K562 (cell line): ENCODE measurements around the gene ZSWIM1. TPM values are rescaled to one million over a fixed set of nuclear protein-coding genes. Genes with fewer than 3 reads are reported as not detected.

Experiments
- CEBPG ChIP-seq, 3 experiments: fragments of 200-800 bp in 1 of 3; sonication (Bioruptor generic) in 1 of 3; sonication (generic) in 1 of 3; formaldehyde crosslinking in 1 of 3; IDR thresholded peaks in 2 of 3; conservative IDR thresholded peaks in 1 of 3; 2 replicates each; pipeline versions ENCODE4 v1.6.1 to v1.8.0; 2016 to 2022; ENCODE audit warnings: missing compliant biosample characterization in 2 of 3, missing genetic modification characterization in 2 of 3, mild to moderate bottlenecking in 1 of 3, missing genetic modification reagents in 1 of 3
- FOXO4 ChIP-seq: fragments of 450-650 bp; formaldehyde crosslinking; IDR thresholded peaks from 2 replicates; pipeline ENCODE4 v1.4.0; 2020; ENCODE audit warnings: mild to moderate bottlenecking, moderate library complexity
- KAT7 ChIP-seq: sonication (generic); formaldehyde crosslinking; IDR thresholded peaks from 2 replicates; pipeline ENCODE4 v1.8.0; 2022; ENCODE audit warnings: missing genetic modification reagents, mild to moderate bottlenecking, borderline replicate concordance
- NFE2L1 ChIP-seq: fragments of 450-650 bp; IDR thresholded peaks from 2 replicates; pipeline ENCODE4 v1.6.1; 2016; ENCODE audit warnings: missing genetic modification characterization, low read depth, mild to moderate bottlenecking, missing compliant biosample characterization, moderate library complexity, borderline replicate concordance
- NFIC ChIP-seq: fragments of 450-650 bp; IDR thresholded peaks from 2 replicates; pipeline ENCODE4 v1.6.1; 2017; ENCODE audit warnings: mild to moderate bottlenecking, inconsistent platforms
- NKRF ChIP-seq: fragments of 450-650 bp; IDR thresholded peaks from 2 replicates; pipeline ENCODE4 v1.6.1; 2016; ENCODE audit warnings: borderline replicate concordance
- PREB ChIP-seq: sonication (generic); formaldehyde crosslinking; IDR thresholded peaks from 2 replicates; pipeline ENCODE4 v1.8.1; 2023; ENCODE audit warnings: mild to moderate bottlenecking, missing genetic modification reagents
- RB1 ChIP-seq: fragments of 450-650 bp; IDR thresholded peaks from 2 replicates; pipeline ENCODE4 v1.6.1; 2017; ENCODE audit warnings: low read depth, mild to moderate bottlenecking
- RBM25 ChIP-seq: fragments of 200-400 bp; formaldehyde crosslinking; IDR thresholded peaks from 2 replicates; pipeline ENCODE4 v1.6.1; 2018; ENCODE audit warnings: low read length, low read depth, moderate library complexity; ENCODE audit not compliant: severe bottlenecking
- RHOXF2B ChIP-seq: fragments of 250-450 bp; sonication (Bioruptor Pico); conservative IDR thresholded peaks from 2 replicates; pipeline ENCODE4 v1.5.1; 2021
- SNAPC5 ChIP-seq: fragments of 250-450 bp; sonication (Bioruptor Pico); IDR thresholded peaks from 2 replicates; pipeline ENCODE4 v1.8.0; 2021; ENCODE audit warnings: moderate library complexity, mild to moderate bottlenecking, inconsistent platforms
- THAP12 ChIP-seq: fragments of 250-450 bp; sonication (Bioruptor Pico); IDR thresholded peaks from 2 replicates; pipeline ENCODE4 v1.9.0; 2021; ENCODE audit warnings: mild to moderate bottlenecking, inconsistent platforms
- TRIM28 ChIP-seq: fragments of 450-650 bp; IDR thresholded peaks from 2 replicates; pipeline ENCODE4 v1.6.1; 2017
- ZEB2 ChIP-seq: fragments of 450-650 bp; IDR thresholded peaks from 2 replicates; pipeline ENCODE4 v1.6.1; 2016
- ZNF12 ChIP-seq: sonication (generic); formaldehyde crosslinking; IDR thresholded peaks from 2 replicates; pipeline ENCODE4 v1.4.0; 2020; ENCODE audit warnings: mild to moderate bottlenecking, missing genetic modification reagents
- ZNF175 ChIP-seq: fragments of 200-800 bp; sonication (Bioruptor generic); IDR thresholded peaks from 2 replicates; pipeline ENCODE4 v1.6.1; 2016; ENCODE audit warnings: low read depth, mild to moderate bottlenecking, missing genetic modification characterization, missing compliant biosample characterization
- ZNF280B ChIP-seq: fragments of 250-450 bp; sonication (Bioruptor Pico); IDR thresholded peaks from 2 replicates; pipeline ENCODE4 v1.5.1; 2021; ENCODE audit warnings: mild to moderate bottlenecking
- ZNF780A ChIP-seq: fragments of 250-450 bp; sonication (Bioruptor Pico); IDR thresholded peaks from 2 replicates; pipeline ENCODE4 v1.5.0; 2021; ENCODE audit warnings: mild to moderate bottlenecking
- polyA plus RNA-seq, 8 experiments: library from polyadenylated mRNA; depleted of rRNA in 4 of 8; stranded (reverse) in 5 of 8; unstranded in 3 of 8; fragments of >200 nt; fragmentation: Nextera tagmentation in 2 of 8; fragmentation: Illumina TruSeq in 1 of 8; extraction: Ambion mirVana in 2 of 8; extraction: Trizol in 1 of 8; gene quantifications; 2 replicates each; pipeline versions ENCODE4 v1.2.1 to v1.2.3, GENCODE V29; 2011 to 2014; ENCODE audit warnings: inconsistent platforms in 1 of 8, missing spikeins in 1 of 8
- total RNA-seq, 7 experiments: library from RNA; depleted of rRNA in 6 of 7; stranded (reverse); fragments of >200 nt in 6 of 7; fragmentation: Illumina TruSeq in 2 of 7; extraction: Trizol in 2 of 7; gene quantifications; 2 replicates each; pipeline versions ENCODE4 v1.2.1 to v1.2.3, GENCODE V29; 2011 to 2021; ENCODE audit warnings: low replicate concordance in 1 of 7

Gene ZSWIM1
- total and polyA plus RNA-seq, 9 of the 15 experiments (the other 6 are each of a cell fraction or from before 2014, with no cell fraction given): 2.5 to 15.6 (median 9.5) TPM

- TF ChIP-seq SNAPC5 (CRISPR knock-in tag) (no peak), FOXO4 (no peak), ZNF12 (CRISPR knock-in tag) (0 out of 2 replicates have a peak, but pooled peaks have one; percentile 58), ZEB2 (no peak), NFE2L1 (tag) (no peak), RBM25 (peak; percentile 99), TRIM28 (no peak), ZNF175 (CRISPR knock-in tag) (no peak), CEBPG (CRISPR knock-in tag; IDR thresholded peaks at IDR 0.05) (no peak), CEBPG (tag; conservative IDR thresholded peaks at IDR 0.05 in 1 of 2, IDR thresholded peaks at IDR 0.05 in 1 of 2) (no peak), NKRF (0 out of 2 replicates have a peak, but pooled peaks have one; percentile 44), ZNF780A (no peak), KAT7 (CRISPR knock-in tag) (0 out of 2 replicates have a peak, but pooled peaks have one; percentile 55), NFIC (no peak), RHOXF2B (CRISPR knock-in tag) (peak; percentile 74; the same call in 1 of the 2 replicates), THAP12 (CRISPR knock-in tag) (0 out of 2 replicates have a peak, but pooled peaks have one; percentile 41), PREB (no peak), RB1 (0 out of 2 replicates have a peak, but pooled peaks have one; percentile 49), ZNF280B (CRISPR knock-in tag) (no peak)
Measured at GRCh38 chr20:45880988-45881788, at the start of gene ZSWIM1 (continued).
